Body of pancreas (tissue), 4 donors: ENCODE data around the gene FBXO38. TPM values are rescaled to one million over a fixed set of nuclear protein-coding genes. Genes with fewer than 3 reads are reported as not detected.

Experiments used
- ATAC-seq: fragments of 150-250 bp; one replicate; pipeline ENCODE4 v1.9.1; 2016
- DNase-seq, 4 donors: peaks; one replicate each; pipeline ENCODE4 v3.0.0-alpha.2; 2019
- H3K27ac ChIP-seq, 4 donors: fragments of 200-600 bp; sonication (generic); 1 replicate in 3 of 4; 2 replicates in 1 of 4; pipeline versions ENCODE4 v1.5.1 to v1.6.1; 2016 to 2019; ENCODE audit warnings: mild to moderate bottlenecking in 1 of 4, mixed read lengths in 1 of 4, moderate library complexity in 1 of 4
- H3K27me3 ChIP-seq, 2 donors: fragments of 200-600 bp; sonication (generic); one replicate each; pipeline ENCODE4 v1.6.0; 2016; ENCODE audit warnings: mild to moderate bottlenecking in 1 of 2
- H3K36me3 ChIP-seq, 2 donors: fragments of 200-600 bp; sonication (generic); replicated peaks in 1 of 2; 2 replicates each; pipeline ENCODE4 v1.5.1; 2016; ENCODE audit warnings: low read depth in 2 of 2; ENCODE audit not compliant: insufficient read depth in 1 of 2
- H3K4me1 ChIP-seq: fragments of 200-600 bp; sonication (generic); one replicate; pipeline ENCODE4 v1.6.0; 2016
- H3K4me3 ChIP-seq, 2 donors: fragments of 200-600 bp; sonication (generic); 1 replicate in 1 of 2; 2 replicates in 1 of 2; pipeline ENCODE4 v1.5.1; 2016 to 2019
- H3K9me3 ChIP-seq, 3 donors: fragments of 200-600 bp; sonication (generic); 1 replicate in 2 of 3; 2 replicates in 1 of 3; pipeline ENCODE4 v1.5.1; 2016
- CTCF ChIP-seq, 7 experiments: fragments of 450-650 bp in 4 of 7; fragments of 200-600 bp in 3 of 7; sonication (generic) in 3 of 7; IDR thresholded peaks; one replicate each; pipeline ENCODE4 v1.5.1; 2016 to 2019; ENCODE audit warnings: antibody characterized with exemption in 7 of 7
- POLR2A ChIP-seq, 3 donors: fragments of 450-650 bp; IDR thresholded peaks; one replicate each; pipeline ENCODE4 v1.6.1; 2016; ENCODE audit warnings: antibody characterized with exemption in 3 of 3, mild to moderate bottlenecking in 2 of 3
- WGBS, 2 donors: methylation state at CpG; one replicate each; pipeline ENCODE4 v1.1.5; 2017; 5-methylcytosine and 5-hydroxymethylcytosine counted together
- intact Hi-C: fragments of 100-400 bp; cut with DNase I; formaldehyde crosslinking; loops from one replicate; pipeline ENCODE4 v1.15.1; 2023
- total RNA-seq, 2 donors: library from RNA; depleted of rRNA; stranded (reverse); fragments of >200 nt; gene quantifications; one replicate each; pipeline ENCODE4 v1.1.0, GENCODE V29; 2016

FBXO38 gene
- total RNA-seq, 2 donors from 2014 or later: 37.9 to 45.7 TPM

- H3K27me3 ChIP-seq: no peaks in the 10 kb centered on the region
- no peak overlapping the region for H3K4me3 ChIP-seq
- H3K27ac ChIP-seq: no peak overlapping the region
- TF ChIP-seq CTCF (IDR thresholded peaks at IDR 0.05) (peak; percentile 53 to 80 (median 69)), POLR2A (IDR thresholded peaks at IDR 0.05) (no peak)
- peak; percentile 84 for ATAC-seq
- no peaks in the 10 kb centered on the region for H3K36me3 ChIP-seq
- intact Hi-C loops: no loop called here
- no peaks in the 10 kb centered on the region for H3K9me3 ChIP-seq
- no peaks in the 10 kb centered on the region for H3K4me1 ChIP-seq
- DNase-seq: peak; percentile 28 to 58 (median 41)
- 49 to 66% methylated on average over 3 of the region's 3 CpGs for WGBS, 2 donors
Observed at GRCh38 chr5:148374690-148375360, 8.9 kb upstream of the FBXO38 start.

GRCh38 chr5:148376198-148376597 lies 7.6 kb upstream of the FBXO38 start:
- H3K4me1 ChIP-seq: no peaks in the 10 kb centered on the region
- TF ChIP-seq POLR2A (IDR thresholded peaks at IDR 0.05) (no peak), CTCF (IDR thresholded peaks at IDR 0.05) (no peak)
- H3K27ac ChIP-seq: no peak overlapping the region
- intact Hi-C loops: no loop called here
- DNase-seq (no peak), ATAC-seq (no peak)
- no peaks in the 10 kb centered on the region for H3K27me3 ChIP-seq
- 67 to 75% methylated on average over 4 of the region's 4 CpGs for WGBS, 2 donors
- H3K36me3 ChIP-seq: no peaks in the 10 kb centered on the region
- no peaks in the 10 kb centered on the region for H3K9me3 ChIP-seq
- no peak overlapping the region for H3K4me3 ChIP-seq

DNA sequence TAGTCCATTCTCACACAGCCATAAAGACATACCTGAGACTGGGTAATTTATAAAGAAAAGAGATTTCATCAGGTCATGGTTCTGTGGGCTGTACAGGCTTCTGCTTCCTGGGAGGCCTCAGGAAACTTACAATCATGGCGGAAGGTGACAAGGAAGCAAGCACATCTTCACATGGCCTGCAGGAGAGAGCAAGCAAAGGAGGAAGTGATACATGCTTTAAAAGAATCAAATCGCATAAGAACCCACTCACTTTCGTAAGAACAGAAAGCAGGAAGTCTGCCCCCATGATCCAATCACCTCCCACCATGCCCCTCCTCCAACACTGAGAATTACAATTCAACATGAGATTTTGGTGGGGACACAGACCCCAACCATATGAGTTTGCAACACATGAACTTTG lies 5.1 kb upstream of the FBXO38 start:
- no peaks in the 10 kb centered on the region for H3K36me3 ChIP-seq
- intact Hi-C loops: no loop called here
- peaks cover 13% of the 10 kb centered on the region for H3K4me1 ChIP-seq
- ATAC-seq (no peak), DNase-seq (no peak)
- H3K27me3 ChIP-seq: no peaks in the 10 kb centered on the region
- no peaks in the 10 kb centered on the region for H3K9me3 ChIP-seq
- TF ChIP-seq POLR2A (IDR thresholded peaks at IDR 0.05): no peak
- no peak for TF ChIP-seq CTCF (IDR thresholded peaks at IDR 0.05)
- WGBS, 2 donors: 78 to 94% methylated on average over 3 of the region's 3 CpGs
- no peak overlapping the region for H3K27ac ChIP-seq
- H3K4me3 ChIP-seq: no peak overlapping the region

DNA sequence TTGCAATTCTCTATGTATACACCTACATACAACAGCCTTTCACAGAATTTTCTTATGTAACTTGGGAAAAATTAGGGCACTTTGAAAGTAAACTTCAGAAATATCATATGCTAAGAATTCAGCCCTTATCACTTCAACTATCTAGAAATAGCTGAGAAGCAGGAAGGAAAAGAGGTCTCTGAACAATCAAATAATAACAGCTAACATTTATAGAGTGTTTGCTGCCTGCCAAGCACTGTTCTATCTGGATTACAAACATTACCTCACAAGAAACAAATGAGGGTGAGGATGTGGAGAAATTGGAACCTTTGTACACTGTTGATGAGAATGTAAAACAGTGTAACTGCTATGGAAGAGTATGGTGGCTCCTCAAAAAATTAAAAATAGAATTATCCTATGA lies 4.4 kb upstream of the FBXO38 start:
- Histone ChIP-seq H3K9me3 (no peaks in the 10 kb centered on the region), H3K27me3 (no peaks in the 10 kb centered on the region), H3K4me3 (no peak overlapping the region), H3K4me1 (peaks cover 13% of the 10 kb centered on the region), H3K36me3 (no peaks in the 10 kb centered on the region), H3K27ac (peak overlapping the region in 1 of 4 donors; percentile 5)
- ATAC-seq (no peak), DNase-seq (no peak)
- no peak for TF ChIP-seq CTCF (IDR thresholded peaks at IDR 0.05)
- TF ChIP-seq POLR2A (IDR thresholded peaks at IDR 0.05): no peak
- intact Hi-C loops: no loop called here

GRCh38 chr5:148381906-148382305 lies 1.9 kb upstream of the FBXO38 start:
- H3K9me3 ChIP-seq: no peaks in the 10 kb centered on the region
- WGBS, 2 donors: 90 to 93% methylated on average over 3 of the region's 3 CpGs
- H3K36me3 ChIP-seq: no peaks in the 10 kb centered on the region
- DNase-seq: no peak
- ATAC-seq: no peak
- H3K4me1 ChIP-seq: peaks cover 36% of the 10 kb centered on the region
- H3K27me3 ChIP-seq: no peaks in the 10 kb centered on the region
- intact Hi-C loops: no loop called here
- H3K27ac ChIP-seq: no peak overlapping the region
- TF ChIP-seq CTCF (IDR thresholded peaks at IDR 0.05) (no peak), POLR2A (IDR thresholded peaks at IDR 0.05) (no peak)
- no peak overlapping the region for H3K4me3 ChIP-seq
